H1 (cell line): ENCODE data around the gene LIPJ. TPM values are rescaled to one million over a fixed set of nuclear protein-coding genes. Genes with fewer than 3 reads are reported as not detected.

Source experiments
- CTCF ChIA-PET: fragments of 300-600 bp; sonication (Branson Sonifier 250); formaldehyde crosslinking; loops from one replicate; lab custom pipeline; 2021; ENCODE audit not compliant: partially characterized antibody; lab: Charles Lee
- POLR2A ChIA-PET: fragments of 300-600 bp; sonication (Branson Sonifier 250); formaldehyde crosslinking; loops from one replicate; lab custom pipeline; 2021; ENCODE audit warnings: inconsistent platforms; ENCODE audit not compliant: partially characterized antibody; lab: Charles Lee
- DNase-seq, 2 experiments: peaks; one replicate each; pipeline versions ENCODE4 v3.0.0 to v3.0.0-alpha.2; 2010 to 2022; ENCODE audit warnings: low spot score in 2 of 2, low read depth in 1 of 2, mixed read lengths in 1 of 2
- FAIRE-seq: peaks from 2 replicates; lab custom pipeline; 2011; peaks lifted over from hg19 to GRCh38; lab: Jason Lieb, UNC
- H2AFZ ChIP-seq: 2 replicates; pipeline ENCODE4 v1.8.1; 2012; ENCODE audit warnings: low read length, inconsistent platforms
- H2AK5ac ChIP-seq: 2 replicates; pipeline ENCODE4 v1.6.1; 2013; ENCODE audit warnings: low read depth, low read length
- H2BK120ac ChIP-seq: replicated peaks from 2 replicates; pipeline ENCODE3; 2013; ENCODE audit warnings: low read depth, low read length, inconsistent platforms
- H2BK12ac ChIP-seq: 2 replicates; pipeline ENCODE4 v1.6.1; 2013; ENCODE audit warnings: low read depth, low read length
- H2BK15ac ChIP-seq: 2 replicates; pipeline ENCODE4 v1.6.1; 2013; ENCODE audit warnings: low read length
- H2BK20ac ChIP-seq: 2 replicates; pipeline ENCODE4 v1.6.1; 2013; ENCODE audit warnings: low read length
- H2BK5ac ChIP-seq: 2 replicates; pipeline ENCODE4 v1.6.1; 2013; ENCODE audit warnings: low read depth, low read length
- H3K14ac ChIP-seq: 2 replicates; pipeline ENCODE4 v1.6.1; 2013; ENCODE audit warnings: inconsistent platforms; ENCODE audit not compliant: insufficient read length
- H3K18ac ChIP-seq: 2 replicates; pipeline ENCODE4 v1.6.1; 2013; ENCODE audit warnings: low read length; ENCODE audit errors: extremely low read depth
- H3K23ac ChIP-seq: 2 replicates; pipeline ENCODE4 v1.6.1; 2013; ENCODE audit warnings: inconsistent platforms; ENCODE audit not compliant: insufficient read length
- H3K23me2 ChIP-seq: 2 replicates; pipeline ENCODE4 v1.6.1; 2013; ENCODE audit warnings: low read depth, low read length
- H3K27ac ChIP-seq: 2 replicates; pipeline ENCODE4 v1.6.1; 2011; ENCODE audit warnings: low read depth, low read length, inconsistent platforms
- H3K27me3 ChIP-seq, 4 experiments: replicated peaks in 1 of 4; 1 replicate in 1 of 4; 2 replicates in 3 of 4; pipeline versions ENCODE4 v1.6.1 to v1.8.1; 2011 to 2013; ENCODE audit warnings: low read length in 3 of 4, mild to moderate bottlenecking in 3 of 4, inconsistent platforms in 2 of 4, mixed read lengths in 2 of 4, moderate library complexity in 1 of 4; ENCODE audit not compliant: control insufficient read depth in 3 of 4, insufficient read depth in 3 of 4; ENCODE audit errors: extremely low read depth in 1 of 4
- H3K36me3 ChIP-seq, 4 experiments: 2 replicates each; pipeline versions ENCODE4 v1.6.1 to v1.8.1; 2011 to 2013; ENCODE audit warnings: mild to moderate bottlenecking in 4 of 4, low read length in 3 of 4, moderate library complexity in 2 of 4, control low read depth in 1 of 4, inconsistent platforms in 1 of 4; ENCODE audit not compliant: insufficient read depth in 4 of 4, control insufficient read depth in 2 of 4
- H3K4ac ChIP-seq: replicated peaks from 2 replicates; pipeline ENCODE3; 2013; ENCODE audit warnings: low read length, low read depth, mixed read lengths, inconsistent platforms; ENCODE audit not compliant: insufficient read length
- H3K4me1 ChIP-seq, 4 experiments: replicated peaks in 1 of 4; 1 replicate in 1 of 4; 2 replicates in 3 of 4; pipeline versions ENCODE4 v1.6.1 to v1.8.1; 2011 to 2013; ENCODE audit warnings: low read length in 3 of 4, inconsistent platforms in 2 of 4, mixed read lengths in 1 of 4; ENCODE audit not compliant: insufficient read depth in 4 of 4, control insufficient read depth in 3 of 4
- H3K4me2 ChIP-seq, 2 experiments: 2 replicates each; pipeline versions ENCODE4 v1.6.1 to v1.8.1; 2011 to 2013; ENCODE audit warnings: low read depth in 2 of 2, low read length in 2 of 2, control low read depth in 1 of 2, inconsistent platforms in 1 of 2, mild to moderate bottlenecking in 1 of 2; ENCODE audit not compliant: insufficient read depth in 1 of 2
- H3K4me3 ChIP-seq, 4 experiments: fragments of 200-600, 300-600 bp in 1 of 4; sonication (generic), shearing (Covaris generic), sonication (Bioruptor Twin) in 1 of 4; 2 replicates each; pipeline versions ENCODE4 v1.5.1 to v1.8.1; 2011 to 2016; ENCODE audit warnings: low read length in 4 of 4, low read depth in 3 of 4, control low read depth in 2 of 4, inconsistent platforms in 2 of 4, mild to moderate bottlenecking in 2 of 4, mixed read lengths in 1 of 4, moderate library complexity in 1 of 4; ENCODE audit not compliant: insufficient read depth in 2 of 4; ENCODE audit errors: extremely low read depth in 1 of 4
- H3K56ac ChIP-seq: replicated peaks from 2 replicates; pipeline ENCODE3; 2013; ENCODE audit warnings: low read depth, mild to moderate bottlenecking, mixed read lengths, low read length, inconsistent platforms; ENCODE audit not compliant: insufficient read length
- H3K79me1 ChIP-seq: 2 replicates; pipeline ENCODE4 v1.6.1; 2013; ENCODE audit warnings: low read depth, low read length, control low read depth
- H3K79me2 ChIP-seq, 2 experiments: 2 replicates each; pipeline versions ENCODE4 v1.6.1 to v1.8.1; 2012 to 2013; ENCODE audit warnings: low read length in 2 of 2, mild to moderate bottlenecking in 2 of 2, inconsistent platforms in 1 of 2; ENCODE audit not compliant: insufficient read depth in 2 of 2, control insufficient read depth in 1 of 2
- H3K9ac ChIP-seq, 4 experiments: replicated peaks in 1 of 4; 1 replicate in 1 of 4; 2 replicates in 3 of 4; pipeline versions ENCODE4 v1.6.1 to v1.8.1; 2011 to 2013; ENCODE audit warnings: low read depth in 3 of 4, low read length in 3 of 4, control low read depth in 2 of 4, mild to moderate bottlenecking in 2 of 4, moderate library complexity in 2 of 4, inconsistent platforms in 1 of 4; ENCODE audit errors: extremely low read depth in 1 of 4
- H3K9me3 ChIP-seq, 2 experiments: 2 replicates each; pipeline versions ENCODE4 v1.6.1 to v1.8.1; 2012 to 2013; ENCODE audit warnings: mild to moderate bottlenecking in 2 of 2, moderate library complexity in 2 of 2, control low read depth in 1 of 2, inconsistent platforms in 1 of 2, low read depth in 1 of 2, low read length in 1 of 2, mixed read lengths in 1 of 2; ENCODE audit not compliant: insufficient read depth in 2 of 2
- H4K20me1 ChIP-seq, 2 experiments: replicated peaks in 1 of 2; 2 replicates each; pipeline versions ENCODE3 to v1.8.1; 2011 to 2013; ENCODE audit warnings: inconsistent platforms in 2 of 2, low read length in 2 of 2, mild to moderate bottlenecking in 1 of 2; ENCODE audit not compliant: insufficient read depth in 2 of 2, control insufficient read depth in 1 of 2
- H4K5ac ChIP-seq: 2 replicates; pipeline ENCODE4 v1.6.1; 2013; ENCODE audit warnings: low read length, low read depth, mixed read lengths, inconsistent platforms; ENCODE audit not compliant: insufficient read length
- H4K8ac ChIP-seq: 2 replicates; pipeline ENCODE4 v1.8.0; 2013; ENCODE audit warnings: mild to moderate bottlenecking, moderate library complexity, low read length, inconsistent platforms; ENCODE audit not compliant: insufficient read depth; ENCODE audit errors: extremely low read depth
- H4K91ac ChIP-seq: replicated peaks from 2 replicates; pipeline ENCODE3; 2013; ENCODE audit warnings: low read length, mixed read lengths, inconsistent platforms; ENCODE audit not compliant: insufficient read length
- BCL11A ChIP-seq, 2 experiments: IDR thresholded peaks; one replicate each; pipeline ENCODE4 v1.6.1; 2011; ENCODE audit warnings: low read depth in 2 of 2, low read length in 2 of 2, mild to moderate bottlenecking in 2 of 2
- CEBPB ChIP-seq: IDR thresholded peaks from 2 replicates; pipeline ENCODE4 v1.6.1; 2012; ENCODE audit warnings: low read depth, low read length
- POLR2A ChIP-seq, 2 experiments: IDR thresholded peaks; 1 replicate in 1 of 2; 2 replicates in 1 of 2; pipeline ENCODE4 v1.6.1; 2011; ENCODE audit warnings: low read depth in 2 of 2, low read length in 2 of 2, mild to moderate bottlenecking in 2 of 2; ENCODE audit errors: control extremely low read depth in 1 of 2
- RNF2 ChIP-seq: fragments of 200-900, 300-1000 bp; sonication (generic); IDR thresholded peaks from 2 replicates; pipeline ENCODE4 v1.7.1; 2016; ENCODE audit warnings: borderline replicate concordance, low read depth, mild to moderate bottlenecking, antibody characterized with exemption, low read length; ENCODE audit not compliant: poor library complexity, severe bottlenecking; ENCODE audit errors: missing control alignments
- WGBS, 2 experiments: shearing (Covaris generic) in 1 of 2; methylation state at CpG; one replicate each; pipeline versions ENCODE4 v1.1.6 to v1.1.7; 2013 to 2015; ENCODE audit warnings: low lambda C conversion rate in 2 of 2, mixed read lengths in 2 of 2, inconsistent platforms in 1 of 2, low coverage in 1 of 2, missing lambda C conversion rate in 1 of 2; ENCODE audit not compliant: insufficient replicate concordance in 2 of 2, insufficient coverage in 1 of 2, insufficient read length in 1 of 2; ENCODE audit errors: extremely low coverage in 1 of 2, missing lambda C conversion rate in 1 of 2; 5-methylcytosine and 5-hydroxymethylcytosine counted together
- polyA plus RNA-seq, 7 experiments: library from polyadenylated mRNA; depleted of rRNA in 3 of 7; stranded (reverse) in 5 of 7; unstranded in 2 of 7; fragments of >200 nt in 5 of 7; fragments of 200-250 nt in 2 of 7; gene quantifications; 1 replicate in 5 of 7; 2 replicates in 1 of 7; 4 replicates in 1 of 7; pipeline versions ENCODE4 v1.2.1 to v1.2.3, GENCODE V29; 2011 to 2013; ENCODE audit warnings: missing spikeins in 2 of 7, mixed read lengths in 2 of 7
- total RNA-seq: library from RNA; stranded (reverse); fragmentation: NEBNext Ultra II Directional; extraction: Animal tissue kit (Norgen Biotek cat#: 25700); gene quantifications from 2 replicates; pipeline ENCODE4 v1.2.1, GENCODE V29; 2021
- TF ChIP-seq, protein P1 (sequence below): IDR thresholded peaks from 2 replicates; pipeline ENCODE4 v1.6.1; 2012; ENCODE audit warnings: inconsistent platforms

The LIPJ gene
- total and polyA plus RNA-seq, 2 of the 8 experiments (the other 6 are each of a cell fraction or from before 2014, with no cell fraction given): not detected

DNA sequence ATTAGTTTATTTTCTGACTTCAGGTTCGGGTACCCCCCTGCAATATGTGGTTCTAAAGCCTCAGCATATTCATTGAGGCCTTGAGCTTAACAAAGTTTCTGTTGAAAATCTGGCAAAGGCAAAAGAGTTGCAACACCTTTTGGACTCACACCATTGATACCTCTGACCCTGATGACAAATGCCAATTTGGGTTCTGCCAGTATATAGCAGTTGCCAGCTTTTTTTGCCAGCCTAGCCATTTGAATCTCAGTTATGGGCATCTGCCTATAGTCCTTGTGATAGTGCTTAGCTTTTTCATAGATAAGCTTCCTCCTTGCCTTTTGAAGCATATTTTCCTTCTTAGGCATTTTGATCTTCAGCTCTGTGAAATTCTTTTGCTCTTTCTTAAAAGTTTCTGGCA is 31.9 kb downstream of the LIPJ start:
- TF ChIP-seq RNF2 (no peak), POLR2A (IDR thresholded peaks at IDR 0.05; ENCODE audit: control extremely low read depth in 1 of 2, low read depth in 2 of 2, low read length in 2 of 2) (no peak), CEBPB (no peak), BCL11A (IDR thresholded peaks at IDR 0.05; ENCODE audit: low read depth in 2 of 2, low read length in 2 of 2) (no peak)
- TF ChIP-seq, protein P1, sequence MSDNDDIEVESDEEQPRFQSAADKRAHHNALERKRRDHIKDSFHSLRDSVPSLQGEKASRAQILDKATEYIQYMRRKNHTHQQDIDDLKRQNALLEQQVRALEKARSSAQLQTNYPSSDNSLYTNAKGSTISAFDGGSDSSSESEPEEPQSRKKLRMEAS: no peak
- CTCF ChIA-PET: interaction anchor here (0.6 to 2.4 kb wide), 2 partner anchors 20 to 35 kb away, joined by 3 to 11 read pairs; partner anchors contain the start of gene RNLS

More for the DNA sequence above, 31.9 kb downstream of the LIPJ start:
- H3K4ac ChIP-seq: no peak overlapping the region
- H2AK5ac ChIP-seq: no peak overlapping the region
- H3K79me1 ChIP-seq: no peaks in the 10 kb centered on the region
- no peak overlapping the region for H2BK12ac ChIP-seq
- H2BK120ac ChIP-seq: no peak overlapping the region
- H3K23me2 ChIP-seq: no peaks in the 10 kb centered on the region
- POLR2A ChIA-PET: no interaction called here
- H3K27ac ChIP-seq: no peak overlapping the region
- H3K9ac ChIP-seq: no peak overlapping the region
- H3K4me1 ChIP-seq: no peaks in the 10 kb centered on the region
- no peaks in the 10 kb centered on the region for H4K20me1 ChIP-seq
- WGBS, 2 experiments: 81% methylated on average over 1 of the region's 1 CpG; no CpG with 5 or more reads in 1 of the 2 experiments
- no peak overlapping the region for H4K5ac ChIP-seq
- FAIRE-seq (no peak), DNase-seq (no peak)
- H4K91ac ChIP-seq: no peak overlapping the region
- H2BK15ac ChIP-seq: no peak overlapping the region
- H3K36me3 ChIP-seq: no peaks in the 10 kb centered on the region
- no peak overlapping the region for H3K56ac ChIP-seq
- H3K4me2 ChIP-seq: no peak overlapping the region
- H3K4me3 ChIP-seq: no peak overlapping the region
- H2BK20ac ChIP-seq: no peak overlapping the region
- H3K9me3 ChIP-seq: no peaks in the 10 kb centered on the region
- H3K27me3 ChIP-seq: no peaks in the 10 kb centered on the region
- no peak overlapping the region for H2BK5ac ChIP-seq
- no peak overlapping the region for H4K8ac ChIP-seq
- H3K14ac ChIP-seq: no peak overlapping the region
- no peak overlapping the region for H3K23ac ChIP-seq
- no peak overlapping the region for H2AFZ ChIP-seq
- H3K18ac ChIP-seq: no peak overlapping the region
- no peaks in the 10 kb centered on the region for H3K79me2 ChIP-seq
